ENCODE measurements around the gene PNKP.
A peak's percentile ranks its signal among the peaks of the same experiment; 100 is the strongest.
"Not testable (repeated sequence)": the region's sequence is repeated elsewhere in the genome, so short reads cannot be mapped to it uniquely, and the experiment has no call there.

The PNKP gene

DNA sequence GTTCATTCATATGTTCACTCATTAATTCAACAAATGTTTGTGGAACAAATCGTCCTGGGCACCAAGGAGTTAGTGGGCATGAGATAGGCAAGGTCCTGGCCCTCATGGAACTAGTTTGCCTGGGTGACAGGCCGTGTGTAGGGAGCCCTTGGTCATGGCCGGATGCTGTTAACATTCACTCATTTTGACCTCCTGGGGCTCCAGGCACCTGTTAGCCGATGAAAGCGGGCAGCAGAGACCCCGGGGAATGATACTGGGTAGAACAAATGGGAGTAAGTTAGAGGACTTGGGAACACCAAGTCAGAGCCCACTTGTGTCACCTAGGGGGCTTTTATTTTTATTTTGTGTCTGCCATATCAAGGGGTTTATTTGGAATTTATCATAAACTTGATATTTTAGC lies 42.7 kb downstream of the PNKP start:
- Histone ChIP-seq H3K27ac (ENCODE audit: low read depth, low read length, severe bottlenecking) (no peak overlapping the region), H3K9me3 (ENCODE audit: control insufficient read depth, low read length) (no peaks in the 10 kb centered on the region), H3K4me1 (ENCODE audit: control insufficient read depth, insufficient read depth, low read length, poor library complexity, severe bottlenecking) (peaks cover under 1% of the 10 kb centered on the region), H3K36me3 (ENCODE audit: control insufficient read depth, insufficient read depth, low read length) (peaks cover 64% of the 10 kb centered on the region), H3K4me3 (ENCODE audit: extremely low read depth, insufficient read depth, low read length, poor library complexity, severe bottlenecking) (no peak overlapping the region)
- 95 to 97% methylated on average over 3 to 6 of the region's 6 CpGs for WGBS, 2 experiments (ENCODE audit: insufficient coverage in 2 of 2)

- WGBS, 2 experiments (ENCODE audit: insufficient coverage in 2 of 2): 85 to 89% methylated on average over 11 to 12 of the region's 12 CpGs
- Histone ChIP-seq H3K4me3 (ENCODE audit: extremely low read depth, insufficient read depth, low read length, poor library complexity, severe bottlenecking) (no peak overlapping the region), H3K4me1 (ENCODE audit: control insufficient read depth, insufficient read depth, low read length, poor library complexity, severe bottlenecking) (peaks cover 6% of the 10 kb centered on the region), H3K36me3 (ENCODE audit: control insufficient read depth, insufficient read depth, low read length) (peaks cover 53% of the 10 kb centered on the region), H3K9me3 (ENCODE audit: control insufficient read depth, low read length) (no peaks in the 10 kb centered on the region), H3K27ac (ENCODE audit: low read depth, low read length, severe bottlenecking) (no peak overlapping the region)
Observed at GRCh38 chr19:49823472-49823871, 43.9 kb downstream of the PNKP start.

DNA sequence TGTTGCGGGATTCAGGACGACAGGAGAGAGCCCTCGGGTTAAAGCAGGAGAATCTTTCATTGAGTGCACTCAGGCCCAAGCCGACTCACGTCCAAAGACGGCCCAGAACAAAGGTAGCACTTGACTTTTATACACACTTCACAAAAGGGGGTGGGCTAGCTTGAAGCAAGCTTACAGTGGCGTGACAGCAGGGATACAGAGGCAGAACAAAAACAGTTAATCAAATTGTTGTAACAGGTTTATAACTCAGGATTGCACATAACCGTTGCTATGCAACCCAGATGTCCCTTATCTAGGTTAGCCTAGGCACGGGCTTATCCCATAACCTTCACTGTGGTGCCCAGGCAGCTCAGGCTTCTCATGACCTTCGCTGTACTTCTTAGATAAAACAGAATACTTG lies 47.3 kb downstream of the PNKP start:
- no peak overlapping the region for H3K27ac ChIP-seq (ENCODE audit: low read depth, low read length, severe bottlenecking)
- H3K4me3 ChIP-seq (ENCODE audit: extremely low read depth, insufficient read depth, low read length, poor library complexity, severe bottlenecking): no peak overlapping the region
- peaks cover 6% of the 10 kb centered on the region for H3K4me1 ChIP-seq (ENCODE audit: control insufficient read depth, insufficient read depth, low read length, poor library complexity, severe bottlenecking)
- H3K36me3 ChIP-seq (ENCODE audit: control insufficient read depth, insufficient read depth, low read length): peaks cover 44% of the 10 kb centered on the region
- no peaks in the 10 kb centered on the region for H3K9me3 ChIP-seq (ENCODE audit: control insufficient read depth, low read length)
- 88 to 97% methylated on average over 6 to 7 of the region's 10 CpGs for WGBS, 2 experiments (ENCODE audit: insufficient coverage in 2 of 2)

DNA sequence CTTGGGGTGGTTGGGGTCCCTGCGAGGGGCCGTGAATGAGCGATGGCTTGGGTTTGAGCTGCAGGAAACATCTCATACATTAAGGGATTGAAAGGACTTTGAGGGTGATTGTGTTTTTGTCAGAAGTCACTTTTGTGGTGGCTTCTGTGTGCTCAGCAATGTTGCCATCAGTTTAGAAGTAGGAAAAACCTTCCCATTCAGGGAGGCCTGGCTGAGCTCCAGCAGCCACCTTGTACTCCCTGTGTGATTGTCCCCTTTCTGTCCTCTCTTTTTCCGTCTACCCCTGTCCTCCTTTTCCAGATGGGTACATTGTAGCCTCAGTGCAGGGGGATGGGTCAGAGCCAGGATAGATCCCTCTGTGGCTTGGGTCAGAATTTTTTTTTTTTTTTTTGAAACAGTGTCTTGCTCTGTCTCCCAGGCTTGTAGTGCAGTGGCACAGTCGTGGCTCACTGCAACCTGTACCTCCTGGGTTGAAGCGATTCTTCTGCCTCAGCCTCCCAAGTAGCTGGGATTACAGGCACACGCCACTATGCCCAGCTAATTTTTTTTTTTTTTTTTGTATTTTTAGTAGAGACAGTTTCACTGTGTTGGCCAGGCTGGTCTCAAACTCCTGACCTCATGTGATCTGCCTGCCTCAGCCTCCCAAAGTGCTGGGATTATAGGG lies 47.8 kb downstream of the PNKP start:
- H3K9me3 ChIP-seq (ENCODE audit: control insufficient read depth, low read length); H3K4me1 ChIP-seq (ENCODE audit: control insufficient read depth, insufficient read depth, low read length, poor library complexity, severe bottlenecking); H3K27ac ChIP-seq (ENCODE audit: low read depth, low read length, severe bottlenecking): not testable (repeated sequence)
- peak overlapping the region; percentile 96 for H3K4me3 ChIP-seq (ENCODE audit: extremely low read depth, insufficient read depth, low read length, poor library complexity, severe bottlenecking)
- WGBS, 2 experiments (ENCODE audit: insufficient coverage in 2 of 2): 86 to 97% methylated on average over 4 to 5 of the region's 7 CpGs
- H3K36me3 ChIP-seq (ENCODE audit: control insufficient read depth, insufficient read depth, low read length): peaks cover 40% of the 10 kb centered on the region

DNA sequence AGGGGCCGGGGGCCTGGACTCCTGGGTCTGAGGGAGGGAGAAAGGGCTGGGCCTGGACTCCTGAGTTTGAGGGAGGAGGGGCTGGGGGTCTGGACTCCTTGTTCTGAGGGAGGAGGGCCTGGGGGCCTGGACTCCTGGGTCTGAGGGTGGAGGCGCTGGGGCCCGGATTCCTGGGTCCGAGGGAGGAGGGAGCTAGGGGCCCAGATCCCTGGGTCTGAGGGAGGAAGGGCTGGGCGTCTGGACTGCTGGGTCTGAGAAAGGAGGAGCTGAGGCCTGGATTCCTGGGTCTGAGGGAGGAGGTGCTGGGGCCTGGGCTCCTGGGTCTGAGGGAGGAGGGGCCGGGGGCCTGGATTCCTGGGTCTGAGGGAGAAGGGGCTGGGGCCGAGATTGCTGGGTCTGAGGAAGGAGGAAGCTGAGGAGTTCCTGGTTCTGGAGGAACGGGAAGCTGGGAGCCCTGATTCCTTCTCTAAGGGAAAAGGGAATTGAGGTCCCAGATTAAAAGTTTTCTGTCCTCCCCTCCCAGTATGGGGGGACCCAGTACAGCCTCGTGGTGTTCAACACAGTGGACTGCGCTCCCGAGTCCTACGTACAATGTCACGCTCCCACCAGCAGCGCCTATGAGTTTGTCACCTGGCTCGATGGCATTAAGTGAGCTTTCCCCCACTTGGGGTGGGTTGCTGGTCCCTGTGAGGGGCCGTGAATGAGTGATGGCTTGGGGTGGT lies 48.6 kb downstream of the PNKP start:
- Histone ChIP-seq H3K4me3 (ENCODE audit: extremely low read depth, insufficient read depth, low read length, poor library complexity, severe bottlenecking) (peak overlapping the region; percentile 96), H3K4me1 (ENCODE audit: control insufficient read depth, insufficient read depth, low read length, poor library complexity, severe bottlenecking) (peaks cover 6% of the 10 kb centered on the region), H3K36me3 (ENCODE audit: control insufficient read depth, insufficient read depth, low read length) (peaks cover 32% of the 10 kb centered on the region), H3K27ac (ENCODE audit: low read depth, low read length, severe bottlenecking) (peak overlapping the region; percentile 95), H3K9me3 (ENCODE audit: control insufficient read depth, low read length) (no peaks in the 10 kb centered on the region)
- 47 to 53% methylated on average over 11 to 16 of the region's 16 CpGs for WGBS, 2 experiments (ENCODE audit: insufficient coverage in 2 of 2)

DNA sequence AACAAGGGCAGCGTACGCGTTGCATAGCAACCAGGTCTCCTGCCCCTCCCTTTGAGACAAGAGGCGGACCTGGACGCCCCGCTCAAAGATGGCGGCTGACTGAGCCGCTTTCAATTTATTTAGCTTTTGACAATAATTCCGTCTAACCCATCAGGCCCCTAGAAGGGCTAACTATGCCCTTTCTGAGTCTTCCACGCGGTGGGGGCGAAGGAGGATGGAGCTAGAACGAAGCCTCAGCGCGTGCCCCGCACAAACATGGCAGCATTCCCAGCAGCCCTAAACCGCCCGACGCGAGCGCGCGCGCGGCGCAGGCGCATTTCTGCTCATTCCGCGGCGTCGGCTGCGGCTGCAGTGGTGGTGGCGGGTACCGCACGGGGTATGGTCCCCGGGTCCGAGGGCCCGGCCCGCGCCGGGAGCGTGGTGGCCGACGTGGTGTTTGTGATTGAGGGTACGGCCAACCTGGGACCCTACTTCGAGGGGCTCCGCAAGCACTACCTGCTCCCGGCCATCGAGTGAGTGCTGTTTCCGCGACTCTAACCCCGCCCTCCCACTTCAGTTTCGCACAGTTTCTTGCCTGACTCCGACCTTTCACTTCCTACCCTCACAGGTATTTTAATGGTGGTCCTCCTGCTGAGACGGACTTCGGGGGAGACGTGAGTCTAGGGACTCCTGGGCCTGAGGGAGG lies 49.3 kb downstream of the PNKP start, which contains the start of gene MED25:
Gene MED25, plus strand, starts transcription at position 326 of the 685 bp plus-strand sequence. Its CDS starts 53 bp downstream, at position 379.
- peak within 1 kb of the TSS; percentile 96 for H3K4me3 ChIP-seq (ENCODE audit: extremely low read depth, insufficient read depth, low read length, poor library complexity, severe bottlenecking)
- H3K4me1 ChIP-seq (ENCODE audit: control insufficient read depth, insufficient read depth, low read length, poor library complexity, severe bottlenecking): peaks cover 6% of the 10 kb centered on the region
- H3K36me3 ChIP-seq (ENCODE audit: control insufficient read depth, insufficient read depth, low read length): peaks cover 25% of the 10 kb centered on the region
- no peaks in the 10 kb centered on the region for H3K9me3 ChIP-seq (ENCODE audit: control insufficient read depth, low read length)
- peak within 1 kb of the TSS; percentile 95 for H3K27ac ChIP-seq (ENCODE audit: low read depth, low read length, severe bottlenecking)
- WGBS, 2 experiments (ENCODE audit: insufficient coverage in 2 of 2): 0% methylated on average over 43 to 53 of the region's 57 CpGs

- Histone ChIP-seq H3K4me1 (ENCODE audit: control insufficient read depth, insufficient read depth, low read length, poor library complexity, severe bottlenecking) (peaks cover 6% of the 10 kb centered on the region), H3K9me3 (ENCODE audit: control insufficient read depth, low read length) (no peaks in the 10 kb centered on the region), H3K36me3 (ENCODE audit: control insufficient read depth, insufficient read depth, low read length) (peaks cover 16% of the 10 kb centered on the region), H3K27ac (ENCODE audit: low read depth, low read length, severe bottlenecking) (peak overlapping the region; percentile 95), H3K4me3 (ENCODE audit: extremely low read depth, insufficient read depth, low read length, poor library complexity, severe bottlenecking) (no peak overlapping the region)
- WGBS, 2 experiments (ENCODE audit: insufficient coverage in 2 of 2): 88 to 93% methylated on average over 8 to 13 of the region's 14 CpGs
Observed at GRCh38 chr19:49816590-49816989, 50.8 kb downstream of the PNKP start.

DNA sequence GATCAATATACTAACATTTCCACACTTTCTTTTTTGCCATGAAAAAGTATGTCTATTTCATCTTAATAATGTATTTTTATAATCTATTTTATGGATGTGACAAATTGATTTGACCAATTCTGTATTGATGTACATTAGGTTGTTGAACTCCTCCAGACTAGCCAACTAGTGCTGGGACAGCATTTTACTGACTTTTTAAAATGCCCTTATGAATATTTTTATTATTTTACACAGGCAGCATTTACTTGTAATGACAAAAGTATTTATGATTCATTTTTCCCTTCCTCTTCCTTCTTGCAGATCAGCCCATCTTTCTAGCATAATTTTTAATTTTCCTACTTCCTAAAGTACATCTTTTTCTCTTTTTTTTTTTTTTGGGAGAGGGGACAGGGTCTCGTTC lies 53.4 kb downstream of the PNKP start:
- H3K4me1 ChIP-seq (ENCODE audit: control insufficient read depth, insufficient read depth, low read length, poor library complexity, severe bottlenecking): no peaks in the 10 kb centered on the region
- H3K27ac ChIP-seq (ENCODE audit: low read depth, low read length, severe bottlenecking): peak overlapping the region; percentile 97
- no peaks in the 10 kb centered on the region for H3K36me3 ChIP-seq (ENCODE audit: control insufficient read depth, insufficient read depth, low read length)
- H3K9me3 ChIP-seq (ENCODE audit: control insufficient read depth, low read length): no peaks in the 10 kb centered on the region
- H3K4me3 ChIP-seq (ENCODE audit: extremely low read depth, insufficient read depth, low read length, poor library complexity, severe bottlenecking): no peak overlapping the region
- WGBS, 2 experiments (ENCODE audit: insufficient coverage in 2 of 2): no CpG with 5 or more reads among the region's 1 CpG

GRCh38 chr19:49812997-49813861 lies 54.1 kb downstream of the PNKP start, which contains the start of gene FUZ:
Gene FUZ (minus strand): TSS chr19:49813292. CDS start chr19:49813106, 186 bp downstream.
- 0% methylated on average over 21 to 25 of the region's 45 CpGs for WGBS, 2 experiments (ENCODE audit: insufficient coverage in 2 of 2)
- Histone ChIP-seq H3K9me3 (ENCODE audit: control insufficient read depth, low read length) (no peaks in the 10 kb centered on the region), H3K4me1 (ENCODE audit: control insufficient read depth, insufficient read depth, low read length, poor library complexity, severe bottlenecking) (no peaks in the 10 kb centered on the region), H3K36me3 (ENCODE audit: control insufficient read depth, insufficient read depth, low read length) (peaks cover under 1% of the 10 kb centered on the region), H3K27ac (ENCODE audit: low read depth, low read length, severe bottlenecking) (peak within 1 kb of the TSS; percentile 97), H3K4me3 (ENCODE audit: extremely low read depth, insufficient read depth, low read length, poor library complexity, severe bottlenecking) (peak within 1 kb of the TSS; percentile 50)

GRCh38 chr19:49812452-49812996 lies 54.9 kb downstream of the PNKP start:
- peaks cover 7% of the 10 kb centered on the region for H3K36me3 ChIP-seq (ENCODE audit: control insufficient read depth, insufficient read depth, low read length)
- peak overlapping the region; percentile 50 for H3K4me3 ChIP-seq (ENCODE audit: extremely low read depth, insufficient read depth, low read length, poor library complexity, severe bottlenecking)
- no peaks in the 10 kb centered on the region for H3K4me1 ChIP-seq (ENCODE audit: control insufficient read depth, insufficient read depth, low read length, poor library complexity, severe bottlenecking)
- no peaks in the 10 kb centered on the region for H3K9me3 ChIP-seq (ENCODE audit: control insufficient read depth, low read length)
- WGBS, 2 experiments (ENCODE audit: insufficient coverage in 2 of 2): 62 to 67% methylated on average over 9 to 10 of the region's 11 CpGs
- peak overlapping the region; percentile 97 for H3K27ac ChIP-seq (ENCODE audit: low read depth, low read length, severe bottlenecking)
